NCI-H82 treated with DMSO at 0.1 percent for 48 hours (cell line): ENCODE measurements around the gene REC8.

Experiments used
- DNase-seq: peaks from one replicate; lab custom pipeline; 2025; ENCODE audit not compliant: unreplicated experiment; lab: John Stamatoyannopoulos, UW

REC8 gene

DNA sequence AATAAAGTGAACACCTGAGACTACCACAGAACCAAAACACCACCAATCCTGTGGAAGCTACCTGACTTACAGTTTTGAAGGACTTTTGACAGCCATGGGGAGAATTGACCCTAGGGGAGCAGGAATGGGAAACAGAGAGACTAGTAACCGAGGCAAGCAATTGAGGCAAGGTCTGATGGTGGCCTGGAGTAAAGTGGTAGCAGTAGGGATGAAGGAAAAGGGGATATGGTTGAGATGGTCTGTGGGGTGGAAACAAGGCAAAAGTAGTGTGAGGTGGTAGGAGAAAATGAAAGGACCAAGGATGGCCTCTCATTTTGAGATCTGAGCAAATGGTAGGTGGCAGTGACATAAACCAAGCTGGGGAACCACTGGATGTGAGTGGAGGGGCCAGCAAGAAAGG lies 15.0 kb upstream of the REC8 start:
- DNase-seq = no peak

DNA sequence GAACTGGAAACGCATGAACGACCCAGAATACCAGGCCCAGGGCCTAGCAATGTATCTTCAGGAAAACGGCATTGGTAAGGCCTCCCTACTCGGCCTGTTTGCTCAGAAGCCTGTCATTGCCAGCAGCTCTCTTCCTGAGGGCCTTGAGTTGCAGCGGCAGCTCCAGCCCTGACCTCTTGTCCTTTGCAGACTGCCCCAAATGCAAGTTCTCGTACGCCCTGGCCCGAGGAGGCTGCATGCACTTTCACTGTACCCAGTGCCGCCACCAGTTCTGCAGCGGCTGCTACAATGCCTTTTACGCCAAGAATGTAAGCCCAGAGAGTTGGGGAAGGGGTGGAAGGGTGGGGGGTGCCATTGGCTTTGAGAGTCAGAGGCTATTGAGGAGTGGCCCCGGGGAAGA lies 14.5 kb upstream of the REC8 start:
- DNase-seq = no peak

DNA sequence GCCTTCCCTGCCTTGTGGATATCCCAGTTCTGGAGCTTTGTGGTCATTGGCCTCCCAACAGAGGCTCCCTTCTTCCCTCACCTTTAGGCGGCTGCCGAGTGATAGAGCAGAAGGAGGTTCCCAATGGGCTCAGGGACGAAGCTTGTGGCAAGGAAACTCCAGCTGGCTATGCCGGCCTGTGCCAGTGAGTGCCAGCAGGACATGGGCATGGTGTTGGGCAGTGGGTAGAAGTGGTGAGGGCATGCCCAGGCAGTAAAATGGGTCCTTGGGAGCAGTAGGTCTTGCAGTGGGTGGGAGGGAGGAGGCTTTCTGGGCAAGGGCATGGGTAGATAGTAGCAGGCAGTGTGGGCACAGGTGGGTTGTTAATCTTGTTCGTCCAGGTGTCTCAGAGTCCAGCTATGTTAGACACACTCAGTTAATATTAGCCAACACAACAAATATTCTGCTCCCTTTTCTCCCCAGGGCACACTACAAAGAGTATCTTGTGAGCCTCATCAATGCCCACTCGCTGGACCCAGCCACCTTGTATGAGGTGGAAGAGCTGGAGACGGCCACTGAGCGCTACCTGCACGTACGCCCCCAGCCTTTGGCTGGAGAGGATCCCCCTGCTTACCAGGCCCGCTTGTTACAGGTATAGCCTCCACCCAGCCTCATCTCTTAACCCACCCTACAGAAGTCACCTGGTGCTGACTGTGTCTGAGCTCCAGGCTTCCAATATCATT lies 11.9 kb upstream of the REC8 start:
- DNase-seq = no peak

DNA sequence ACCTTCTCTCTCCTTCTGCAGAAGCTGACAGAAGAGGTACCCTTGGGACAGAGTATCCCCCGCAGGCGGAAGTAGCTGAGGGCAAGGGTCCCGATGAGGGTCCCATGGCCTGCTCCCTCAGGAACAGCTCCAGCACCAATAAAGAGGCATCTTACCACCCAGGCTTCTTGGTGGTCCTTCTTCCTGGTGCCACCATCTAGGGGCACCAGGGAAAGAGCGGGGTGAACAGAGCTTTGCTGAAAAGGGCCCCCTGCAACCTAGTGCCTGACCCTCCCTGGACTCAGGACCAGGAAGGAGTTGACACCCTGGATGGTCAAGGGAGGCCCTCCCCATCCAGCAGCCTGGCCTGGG lies 11.4 kb upstream of the REC8 start:
- DNase-seq = no peak

DNA sequence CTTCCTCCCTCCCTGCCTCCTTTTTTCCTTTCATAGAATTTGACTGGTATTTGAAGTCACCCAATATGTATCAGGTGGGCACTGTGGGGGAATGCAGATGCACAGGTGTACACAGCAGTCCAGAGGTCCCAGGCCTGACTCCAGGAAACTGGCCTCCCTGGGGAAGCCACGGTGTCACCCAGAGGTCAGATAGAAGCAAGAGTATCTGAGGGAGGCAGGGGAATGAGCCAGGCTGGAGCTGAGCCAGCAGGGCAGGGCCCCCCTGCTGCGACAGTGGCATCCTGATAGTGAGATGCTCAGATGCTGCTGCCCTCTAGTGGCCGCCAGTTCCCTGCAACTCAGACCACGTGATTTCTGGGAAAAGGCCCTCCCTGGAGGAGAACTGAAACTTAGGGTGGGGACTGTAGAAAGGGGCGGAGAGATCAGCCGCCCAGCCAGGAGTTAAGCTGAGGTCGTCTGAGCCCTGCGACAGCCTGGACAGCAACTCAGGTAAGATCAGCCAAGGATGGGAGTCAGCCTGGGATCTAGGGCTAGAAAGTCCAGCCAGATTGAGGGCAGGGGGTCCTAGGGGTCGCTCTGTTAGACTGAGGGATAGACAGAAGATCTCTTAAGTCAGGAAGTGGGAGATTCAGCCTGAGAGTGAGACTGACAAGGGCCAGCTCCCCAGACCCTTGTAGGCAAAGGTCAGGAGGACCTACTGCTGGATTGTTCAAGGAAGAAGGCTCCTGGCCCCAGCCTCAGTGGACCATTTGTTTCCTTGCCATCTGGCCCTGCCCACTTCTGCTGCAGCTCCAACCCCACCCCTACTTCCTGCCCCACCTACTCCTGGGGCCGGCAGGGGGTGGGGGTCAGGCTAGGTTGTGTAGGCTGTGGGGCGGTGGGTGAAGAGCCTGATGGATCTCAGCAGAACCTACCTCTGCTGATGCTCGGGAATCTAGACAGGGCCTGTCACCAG lies 10.8 kb upstream of the REC8 start, which contains the start of gene IRF9:
TSS of gene IRF9 (plus strand) at position 416 of the 955 bp plus-strand sequence. CDS start 880 bp downstream, outside the sequence.
- peak; percentile 89 for DNase-seq

DNA sequence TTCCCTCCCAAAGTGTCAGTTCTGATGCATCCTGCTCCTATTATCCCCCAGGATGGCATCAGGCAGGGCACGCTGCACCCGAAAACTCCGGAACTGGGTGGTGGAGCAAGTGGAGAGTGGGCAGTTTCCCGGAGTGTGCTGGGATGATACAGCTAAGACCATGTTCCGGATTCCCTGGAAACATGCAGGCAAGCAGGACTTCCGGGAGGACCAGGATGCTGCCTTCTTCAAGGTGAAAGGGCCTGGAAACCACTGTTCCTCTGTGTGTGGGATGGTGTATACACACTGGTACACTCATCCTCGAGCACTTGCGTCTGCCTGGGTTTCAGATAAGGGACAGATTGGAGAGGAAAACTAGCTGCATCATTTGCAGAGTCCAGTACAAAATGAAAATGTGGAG lies 9.8 kb upstream of the REC8 start:
- no peak for DNase-seq

DNA sequence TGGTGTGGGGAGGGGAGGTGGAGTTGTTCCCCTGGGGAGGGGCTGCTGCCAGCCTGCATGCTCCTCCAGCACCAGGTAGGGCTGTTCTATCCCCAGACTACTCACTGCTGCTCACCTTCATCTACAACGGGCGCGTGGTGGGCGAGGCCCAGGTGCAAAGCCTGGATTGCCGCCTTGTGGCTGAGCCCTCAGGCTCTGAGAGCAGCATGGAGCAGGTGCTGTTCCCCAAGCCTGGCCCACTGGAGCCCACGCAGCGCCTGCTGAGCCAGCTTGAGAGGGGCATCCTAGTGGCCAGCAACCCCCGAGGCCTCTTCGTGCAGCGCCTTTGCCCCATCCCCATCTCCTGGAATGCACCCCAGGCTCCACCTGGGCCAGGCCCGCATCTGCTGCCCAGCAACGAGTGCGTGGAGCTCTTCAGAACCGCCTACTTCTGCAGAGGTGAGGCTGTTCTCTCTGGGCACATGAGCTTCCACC lies 7.3 kb upstream of the REC8 start:
- no peak for DNase-seq

DNA sequence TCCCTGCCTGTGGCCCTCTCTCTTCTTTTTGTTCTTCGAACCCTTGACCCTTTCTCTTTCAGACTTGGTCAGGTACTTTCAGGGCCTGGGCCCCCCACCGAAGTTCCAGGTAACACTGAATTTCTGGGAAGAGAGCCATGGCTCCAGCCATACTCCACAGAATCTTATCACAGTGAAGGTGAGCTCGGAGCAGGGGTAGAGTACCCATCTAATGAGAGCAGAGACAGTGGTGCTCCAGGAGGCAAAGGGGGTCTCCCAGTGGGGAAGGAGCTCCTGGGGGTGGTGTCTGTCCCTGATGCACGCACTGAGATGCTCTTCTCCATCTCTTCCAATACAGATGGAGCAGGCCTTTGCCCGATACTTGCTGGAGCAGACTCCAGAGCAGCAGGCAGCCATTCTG lies 6.1 kb upstream of the REC8 start:
- no peak for DNase-seq

DNA sequence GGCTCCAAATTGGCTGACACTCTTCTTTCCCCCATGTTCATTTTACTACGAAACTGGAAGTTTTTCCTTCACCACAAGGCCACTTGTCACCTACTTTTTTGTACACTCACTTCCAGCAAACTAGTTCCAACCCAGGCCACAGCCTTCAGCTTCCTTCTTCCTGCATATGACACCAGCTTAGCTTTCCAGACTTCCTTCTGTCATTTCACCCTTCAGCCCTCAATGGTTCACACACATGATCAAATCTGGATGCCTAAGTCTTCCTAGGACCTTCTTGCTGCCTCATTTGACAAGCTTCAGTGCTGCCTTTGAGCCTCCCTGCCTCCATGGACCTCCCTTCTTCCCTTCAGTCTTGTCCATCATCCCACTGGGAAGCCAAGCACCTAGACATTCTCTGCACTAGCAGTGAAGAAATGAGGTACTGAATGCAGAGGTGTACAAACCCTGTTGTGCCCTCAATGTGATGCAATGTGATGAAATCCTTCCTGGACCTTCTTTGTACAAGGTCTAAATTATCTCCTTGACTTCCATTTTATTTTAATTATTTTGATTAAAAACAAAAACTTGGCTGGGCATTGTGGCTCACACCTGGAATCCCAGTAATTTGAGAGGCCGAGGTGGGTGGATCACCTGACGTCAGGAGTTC lies 4.3 kb upstream of the REC8 start:
- DNase-seq = no peak

DNA sequence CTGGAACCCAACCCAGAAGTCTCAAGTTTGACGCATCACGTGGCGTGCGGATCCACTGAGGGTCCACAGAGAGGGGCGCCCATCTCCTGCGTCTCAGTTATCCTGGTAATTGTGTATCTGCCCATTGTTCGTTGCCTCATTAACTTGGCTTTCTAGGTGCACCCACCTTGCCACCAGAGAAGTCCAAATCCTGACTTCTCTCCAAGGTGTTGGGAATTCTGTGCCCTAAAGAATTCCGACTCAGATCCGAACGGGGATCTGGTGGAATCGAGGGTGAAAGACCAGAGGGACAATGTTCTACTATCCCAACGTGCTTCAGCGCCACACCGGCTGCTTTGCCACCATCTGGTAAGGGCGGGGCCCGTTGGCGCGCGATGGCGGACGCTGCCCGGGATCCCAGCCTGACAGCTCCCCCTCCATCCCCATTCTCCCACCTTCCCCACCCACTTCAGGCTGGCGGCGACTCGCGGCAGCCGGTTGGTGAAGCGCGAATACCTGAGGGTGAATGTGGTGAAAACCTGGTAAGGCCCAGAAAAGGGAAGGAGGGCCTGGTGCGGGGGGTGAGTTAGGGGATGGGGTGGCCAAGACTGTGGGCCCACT lies 481 bp downstream of the REC8 start:
- DNase-seq = no peak

DNA sequence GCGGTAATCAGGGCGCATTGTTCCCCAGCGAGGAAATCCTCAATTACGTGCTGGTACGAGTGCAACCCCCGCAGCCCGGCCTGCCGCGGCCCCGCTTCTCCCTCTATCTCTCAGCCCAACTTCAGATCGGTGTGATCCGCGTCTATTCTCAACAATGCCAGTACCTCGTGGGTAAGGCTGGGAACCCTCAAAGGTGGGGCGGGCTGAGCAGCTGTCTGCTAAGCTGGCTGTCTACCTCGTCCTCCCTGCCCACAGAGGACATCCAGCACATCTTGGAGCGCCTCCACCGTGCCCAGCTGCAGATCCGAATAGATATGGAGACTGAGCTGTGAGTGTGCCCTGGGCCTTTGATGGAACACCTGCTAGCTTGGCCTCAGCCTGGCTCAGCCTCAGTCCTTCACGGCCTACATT lies 996 bp downstream of the REC8 start:
- DNase-seq = no peak

DNA sequence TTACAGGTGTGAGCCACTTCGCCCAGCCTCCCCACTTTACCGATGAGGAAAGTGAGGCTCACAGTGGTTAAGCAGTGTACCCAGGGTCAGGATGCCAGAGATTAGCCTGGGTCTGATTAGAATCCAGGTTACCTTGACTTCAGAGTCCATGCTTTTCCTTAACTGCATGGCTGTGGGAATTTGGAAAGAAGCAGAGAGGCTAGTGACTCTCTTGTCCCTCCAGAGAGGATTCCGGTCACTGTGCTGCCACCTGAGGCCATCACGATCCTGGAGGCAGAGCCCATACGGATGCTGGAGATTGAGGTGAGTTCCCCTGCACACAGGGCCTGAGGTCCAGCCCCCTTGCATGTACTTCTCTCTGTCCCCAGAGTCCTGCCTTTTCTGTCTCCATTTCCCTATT lies 4.7 kb downstream of the REC8 start:
- DNase-seq = no peak

DNA sequence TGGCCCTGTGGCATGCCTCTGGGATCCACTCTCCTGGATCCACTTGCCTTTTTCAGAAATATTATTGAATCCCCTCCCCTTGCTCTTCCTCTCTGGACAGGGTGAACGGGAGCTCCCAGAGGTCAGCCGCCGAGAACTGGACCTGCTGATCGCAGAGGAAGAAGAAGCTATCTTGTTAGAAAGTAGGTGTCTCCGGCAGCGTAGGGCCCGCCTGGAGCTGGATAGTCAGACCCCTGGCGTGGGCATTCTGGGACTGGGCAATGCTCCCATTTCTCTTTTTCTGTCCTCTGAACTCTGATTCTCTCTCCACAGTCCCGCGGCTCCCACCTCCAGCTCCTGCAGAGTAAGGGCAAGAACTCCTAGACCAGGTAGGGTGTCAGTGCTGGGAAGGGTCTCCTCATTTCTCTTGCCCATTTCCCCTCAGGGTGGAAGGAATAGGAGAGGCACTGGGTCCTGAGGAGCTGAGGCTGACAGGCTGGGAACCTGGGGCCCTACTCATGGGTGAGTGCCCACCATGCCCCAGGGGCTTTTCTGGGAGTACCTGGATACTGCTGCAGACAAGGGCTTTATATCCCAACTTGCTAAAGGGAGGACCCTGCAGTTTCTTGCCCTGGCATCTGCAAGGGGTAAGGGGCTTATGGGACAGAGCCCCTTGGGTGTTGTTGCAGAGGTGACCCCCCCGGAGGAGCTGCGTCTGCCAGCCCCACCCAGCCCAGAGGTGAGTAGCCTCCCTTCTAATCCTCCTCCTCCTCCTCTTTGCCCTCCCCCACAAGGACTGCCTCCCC lies 5.4 kb downstream of the REC8 start:
- no peak for DNase-seq

DNA sequence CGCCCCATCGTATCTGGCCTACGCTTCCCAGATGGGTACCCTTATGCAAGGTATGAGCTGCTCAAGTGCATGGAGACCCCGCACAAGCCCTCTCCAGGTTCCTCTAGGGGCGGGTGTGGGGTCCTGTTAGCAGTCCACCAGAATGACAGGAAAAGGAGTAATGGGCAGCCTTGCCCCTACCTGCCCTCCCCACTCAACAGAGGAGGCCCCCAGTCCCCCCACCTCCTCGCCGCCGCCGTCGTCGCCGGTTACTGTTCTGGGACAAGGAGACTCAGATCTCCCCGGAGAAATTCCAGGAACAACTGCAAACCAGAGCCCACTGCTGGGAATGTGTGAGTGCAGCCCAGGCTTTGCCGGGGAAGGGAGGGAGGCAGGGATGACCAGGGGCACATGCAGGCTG lies 6.0 kb downstream of the REC8 start:
- no peak for DNase-seq

DNA sequence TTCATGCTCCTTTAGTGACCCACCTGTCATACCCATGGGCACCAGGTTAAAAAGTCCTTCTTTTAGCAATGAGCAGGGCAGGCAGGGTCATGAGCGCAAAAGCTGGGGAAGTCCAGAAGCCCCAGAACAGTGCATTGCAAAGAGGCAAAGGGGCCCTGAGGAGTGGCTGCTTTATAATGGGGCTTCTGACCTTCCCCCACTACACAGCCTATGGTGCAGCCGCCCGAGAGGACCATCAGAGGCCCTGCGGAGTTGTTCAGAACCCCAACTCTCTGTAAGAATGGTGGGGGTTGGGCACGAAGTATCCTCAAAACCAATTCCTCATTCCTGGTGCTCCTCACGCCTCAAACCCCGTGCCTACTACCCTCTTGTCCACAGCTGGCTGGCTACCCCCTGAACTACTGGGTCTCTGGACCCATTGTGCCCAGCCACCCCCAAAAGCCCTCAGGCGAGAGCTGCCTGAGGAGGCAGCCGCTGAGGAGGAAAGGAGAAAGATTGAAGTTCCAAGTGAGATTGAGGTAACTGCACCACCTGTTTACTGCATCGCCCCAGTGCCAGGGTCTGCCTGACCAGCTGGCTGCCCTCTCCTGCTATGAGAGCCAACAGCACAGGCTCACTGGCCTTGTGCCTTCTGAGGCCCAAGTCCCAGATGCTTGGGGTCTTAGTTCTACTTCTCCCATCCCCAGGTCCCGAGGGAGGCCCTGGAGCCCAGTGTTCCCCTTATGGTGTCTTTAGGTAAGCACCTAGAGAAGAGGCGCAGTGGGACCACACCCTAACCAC lies 6.7 kb downstream of the REC8 start:
- DNase-seq = no peak

DNA sequence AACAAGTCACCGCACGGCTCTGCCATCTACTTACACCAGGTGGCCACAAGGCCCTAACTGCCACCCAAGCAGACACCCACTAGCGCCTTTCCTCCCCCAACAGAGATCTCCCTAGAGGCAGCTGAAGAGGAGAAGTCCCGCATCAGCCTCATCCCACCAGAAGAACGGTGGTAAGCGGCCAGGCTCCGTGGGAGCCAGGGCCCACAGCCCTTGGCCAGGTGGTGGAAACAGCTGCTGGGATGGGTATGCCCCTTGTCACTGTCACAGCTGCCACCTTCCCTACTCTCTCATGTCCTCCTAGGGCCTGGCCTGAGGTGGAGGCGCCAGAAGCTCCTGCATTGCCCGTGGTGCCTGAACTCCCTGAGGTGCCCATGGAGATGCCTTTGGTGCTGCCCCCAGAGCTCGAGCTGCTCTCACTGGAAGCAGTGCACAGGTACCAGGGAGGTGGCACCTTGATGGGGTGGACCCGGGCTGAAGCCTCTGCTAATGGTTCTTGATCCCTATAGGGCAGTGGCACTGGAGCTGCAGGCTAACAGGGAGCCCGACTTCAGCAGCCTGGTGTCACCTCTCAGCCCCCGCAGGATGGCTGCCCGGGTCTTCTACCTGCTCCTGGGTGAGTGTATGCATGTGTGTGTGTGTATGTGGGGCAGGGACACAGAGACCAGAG lies 7.5 kb downstream of the REC8 start:
- DNase-seq = no peak

DNA sequence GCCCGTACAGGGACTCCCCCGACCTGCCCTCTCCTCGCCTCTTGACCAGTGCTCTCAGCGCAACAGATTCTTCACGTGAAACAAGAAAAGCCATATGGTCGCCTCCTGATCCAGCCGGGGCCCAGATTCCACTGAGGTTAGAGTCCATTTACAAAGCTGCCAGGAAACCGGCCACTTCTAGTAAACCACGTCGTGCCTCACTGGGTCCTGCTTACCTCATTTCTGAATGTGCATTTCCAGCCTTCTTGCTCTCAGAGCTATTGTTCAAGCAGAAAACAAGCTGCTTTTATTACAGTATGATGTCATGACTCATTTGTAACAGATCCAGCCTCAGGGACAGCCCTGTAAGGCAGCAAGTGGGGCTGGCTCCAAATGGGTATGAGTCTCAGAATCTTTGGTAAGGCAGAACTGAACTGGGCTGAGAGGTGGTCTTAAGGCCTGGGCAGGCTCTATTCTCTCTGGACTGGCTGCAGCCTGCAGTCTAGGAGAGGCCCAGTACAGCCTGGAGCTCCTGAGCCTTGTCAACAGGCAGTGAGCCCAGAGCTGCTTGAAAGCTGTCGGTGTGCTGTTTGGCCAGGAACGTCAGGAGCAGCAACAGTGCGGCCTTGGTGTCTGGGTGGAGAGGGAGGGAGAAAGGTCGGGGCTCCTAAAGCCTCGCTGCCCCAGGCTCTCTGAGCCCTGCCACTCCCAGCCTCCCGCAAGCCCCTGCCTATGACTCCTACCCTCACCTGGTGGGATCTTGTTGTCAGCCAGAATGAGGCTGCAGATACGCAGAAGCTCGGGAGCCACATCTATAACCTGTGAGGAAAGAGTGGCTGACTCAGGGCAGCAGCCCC lies 8.3 kb downstream of the REC8 start:
- DNase-seq = no peak

DNA sequence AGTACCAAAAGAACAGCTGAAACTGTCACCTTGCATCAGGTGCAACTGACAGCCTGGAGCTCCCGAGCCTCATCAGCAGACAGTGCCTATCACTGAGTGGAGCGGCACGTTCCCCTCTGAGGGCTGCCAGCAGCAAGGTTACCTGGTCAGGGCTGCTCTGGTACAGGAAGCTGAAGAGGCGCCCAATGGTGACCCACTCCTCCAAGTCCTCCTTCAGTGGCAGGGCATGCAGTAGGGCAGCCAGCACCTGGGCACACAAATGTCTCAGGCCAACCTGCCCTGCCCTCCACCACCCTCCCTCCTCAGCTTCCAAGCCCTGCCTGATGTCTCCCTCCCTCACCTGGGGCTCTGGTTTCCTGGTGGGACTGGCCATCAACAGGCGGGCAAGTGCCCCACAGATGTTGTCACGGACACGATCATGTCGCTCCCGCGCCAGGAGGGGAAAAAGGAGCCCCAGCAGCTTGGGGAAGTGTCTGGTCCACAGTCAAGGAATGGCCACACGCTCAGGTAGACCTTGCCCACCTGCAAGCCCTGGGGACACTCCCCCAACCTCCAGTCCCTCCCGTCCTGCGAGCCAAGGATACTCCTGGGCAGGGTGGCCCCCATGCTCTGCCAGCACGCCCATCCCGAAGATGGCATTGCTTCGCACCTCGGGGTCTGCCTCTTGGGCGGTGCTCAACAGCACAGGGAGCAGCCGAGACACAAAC lies 9.6 kb downstream of the REC8 start:
- DNase-seq = no peak
